BJ (cell line): ENCODE results near the gene TMEM53. TPM values are rescaled to one million over a fixed set of nuclear protein-coding genes. Genes with fewer than 3 reads are reported as not detected.

Source experiments
- CTCF ChIA-PET: fragments of 350-600 bp; formaldehyde crosslinking; extraction: SDS; loops from one replicate; lab custom pipeline; 2021; ENCODE audit warnings: antibody characterized with exemption, inconsistent platforms; lab: Yijun Ruan, JAX
- POLR2A ChIA-PET: fragments of 300-600 bp; sonication (Branson Sonifier 250); formaldehyde crosslinking; extraction: SDS; loops from one replicate; lab custom pipeline; 2021; ENCODE audit warnings: antibody characterized with exemption; lab: Charles Lee
- DNase-seq: peaks from one replicate; pipeline ENCODE4 v3.0.0-alpha.2; 2011; ENCODE audit warnings: low read depth
- H3K27me3 ChIP-seq: 2 replicates; pipeline ENCODE4 v1.6.0; 2011; ENCODE audit warnings: low read length; ENCODE audit not compliant: control insufficient read depth, insufficient read depth
- H3K36me3 ChIP-seq: 2 replicates; pipeline ENCODE4 v1.5.1; 2011; ENCODE audit warnings: low read length; ENCODE audit not compliant: control insufficient read depth, insufficient read depth
- H3K4me3 ChIP-seq: 2 replicates; pipeline ENCODE4 v1.5.1; 2011; ENCODE audit warnings: low read depth, mild to moderate bottlenecking, control low read depth, low read length
- CTCF ChIP-seq: IDR thresholded peaks from 2 replicates; pipeline ENCODE4 v1.5.1; 2011; ENCODE audit warnings: low read depth, mild to moderate bottlenecking, control low read depth, inconsistent platforms, low read length, moderate library complexity; ENCODE audit not compliant: insufficient read depth
- polyA plus RNA-seq: library from polyadenylated mRNA; depleted of rRNA; stranded (reverse); fragments of >200 nt; gene quantifications from 2 replicates; pipeline ENCODE4 v1.2.3, GENCODE V29; 2011

The TMEM53 gene
- polyA plus RNA-seq, 1 experiment: 12.1 TPM

GRCh38 chr1:44693900-44694299, 19.6 kb upstream of the TMEM53 start:
- ChIA-PET CTCF (no interaction called here), POLR2A (no interaction called here)
- peaks cover 3% of the 10 kb centered on the region; the same call in 1 of the 2 replicates for H3K27me3 ChIP-seq
- no peaks in the 10 kb centered on the region for H3K36me3 ChIP-seq
- H3K4me3 ChIP-seq: no peak overlapping the region
- no peak for TF ChIP-seq CTCF
- DNase-seq: no peak

GRCh38 chr1:44693159-44693558, 18.9 kb upstream of the TMEM53 start:
- no peak for TF ChIP-seq CTCF
- Histone ChIP-seq H3K36me3 (no peaks in the 10 kb centered on the region), H3K4me3 (no peak overlapping the region), H3K27me3 (peaks cover 3% of the 10 kb centered on the region; the same call in 1 of the 2 replicates)
- POLR2A ChIA-PET: no interaction called here
- CTCF ChIA-PET: interaction anchor here (1.5 kb wide), 1 partner anchor 14 kb away, joined by 4 read pairs; no protein-coding TSS in a partner anchor
- no peak for DNase-seq

GRCh38 chr1:44689447-44689765, 15.1 kb upstream of the TMEM53 start:
- CTCF ChIA-PET: interaction anchor here (1.9 kb wide), 1 partner anchor 36 kb away, joined by 4 read pairs; no protein-coding TSS in a partner anchor
- no peak for TF ChIP-seq CTCF
- H3K36me3 ChIP-seq: no peaks in the 10 kb centered on the region
- no peak for DNase-seq
- H3K4me3 ChIP-seq: no peak overlapping the region
- H3K27me3 ChIP-seq: peaks cover 4% of the 10 kb centered on the region
- POLR2A ChIA-PET: no interaction called here

GRCh38 chr1:44688760-44689446, 14.6 kb upstream of the TMEM53 start:
- TF ChIP-seq CTCF: no peak
- DNase-seq: no peak

GRCh38 chr1:44685881-44686280, 11.6 kb upstream of the TMEM53 start:
- no peak for TF ChIP-seq CTCF
- DNase-seq: no peak
- ChIA-PET POLR2A (no interaction called here), CTCF (interaction anchor here (2.7 kb wide), 1 partner anchor 8 kb away, joined by 6 read pairs; no protein-coding TSS in a partner anchor)
- Histone ChIP-seq H3K27me3 (peaks cover 3% of the 10 kb centered on the region), H3K4me3 (no peak overlapping the region), H3K36me3 (no peaks in the 10 kb centered on the region)

More at GRCh38 chr1:44688760-44689446, 14.6 kb upstream of the TMEM53 start:
- Histone ChIP-seq H3K27me3 (peaks cover 4% of the 10 kb centered on the region), H3K4me3 (no peak overlapping the region), H3K36me3 (no peaks in the 10 kb centered on the region)
- CTCF ChIA-PET: interaction anchor here (1.4 to 1.9 kb wide), 2 partner anchors 18 to 36 kb away, joined by 4 to 6 read pairs; no protein-coding TSS in a partner anchor
- POLR2A ChIA-PET: no interaction called here
